HG02981 (cell line): ENCODE results near the gene PCDHB5.
"Not testable (repeated sequence)": the region's sequence is repeated elsewhere in the genome, so short reads cannot be mapped to it uniquely, and the experiment has no call there.

Experiments used
- ATAC-seq: cut with Tn5 transposase; IDR thresholded peaks from one replicate; pipeline ENCODE4 v1.9.1; 2021; ENCODE audit warnings: mild to moderate bottlenecking, moderate library complexity; ENCODE audit not compliant: unreplicated experiment

The PCDHB5 gene

GRCh38 chr5:141135030-141135717 lies at the start of gene PCDHB5:
PCDHB5 (plus strand) TSS chr5:141135206; CDS start chr5:141135435, 229 bp downstream.
- ATAC-seq, result no peak

GRCh38 chr5:141094481-141095262 lies 40.3 kb upstream of the PCDHB5 start, which contains the start of gene PCDHB2:
PCDHB2 (plus strand) TSS chr5:141094615; CDS start chr5:141094791, 176 bp downstream.
- ATAC-seq, result no peak

GRCh38 chr5:141095263-141095641 lies 39.8 kb upstream of the PCDHB5 start:
- no peak for ATAC-seq

- ATAC-seq, result not testable (repeated sequence)
Observed at GRCh38 chr5:141096181-141096580, 38.8 kb upstream of the PCDHB5 start.

GRCh38 chr5:141096586-141096985 lies 38.4 kb upstream of the PCDHB5 start:
- ATAC-seq, result not testable (repeated sequence)

GRCh38 chr5:141100243-141100805 lies 34.7 kb upstream of the PCDHB5 start, which contains the start of gene PCDHB3:
PCDHB3 (plus strand) TSS chr5:141100473; CDS start chr5:141100650, 177 bp downstream.
- ATAC-seq, result no peak

GRCh38 chr5:141101059-141101458 lies 33.9 kb upstream of the PCDHB5 start:
- ATAC-seq, result no peak

GRCh38 chr5:141102070-141102469 lies 32.9 kb upstream of the PCDHB5 start:
- ATAC-seq, result not testable (repeated sequence)

GRCh38 chr5:141102471-141102870 lies 32.5 kb upstream of the PCDHB5 start:
- ATAC-seq, result not testable (repeated sequence)

GRCh38 chr5:141105350-141105749 lies 29.7 kb upstream of the PCDHB5 start:
- ATAC-seq, result no peak

- ATAC-seq, result no peak
Observed at GRCh38 chr5:141119250-141119649, 15.8 kb upstream of the PCDHB5 start.

GRCh38 chr5:141121563-141121962 lies 13.4 kb upstream of the PCDHB5 start, which contains the start of gene PCDHB4:
PCDHB4 (plus strand) TSS chr5:141121818; CDS start chr5:141121999, 181 bp downstream.
- ATAC-seq, result no peak

- no peak for ATAC-seq
Observed at GRCh38 chr5:141121985-141122384, 13.0 kb upstream of the PCDHB5 start.

GRCh38 chr5:141123396-141124135 lies 11.4 kb upstream of the PCDHB5 start:
- not testable (repeated sequence) for ATAC-seq

GRCh38 chr5:141127305-141127704 lies 7.7 kb upstream of the PCDHB5 start:
- no peak for ATAC-seq

- ATAC-seq, result no peak
Observed at GRCh38 chr5:141135718-141136266, 786 bp downstream of the PCDHB5 start.

- not testable (repeated sequence) for ATAC-seq
Observed at GRCh38 chr5:141137346-141137745, 2.3 kb downstream of the PCDHB5 start.

- ATAC-seq, result no peak
Observed at GRCh38 chr5:141149812-141150211, 14.8 kb downstream of the PCDHB5 start, which contains the start of gene PCDHB6. PCDHB6 (plus strand) TSS chr5:141150057; CDS start chr5:141150258, 201 bp downstream.

GRCh38 chr5:141150224-141150992 lies 15.4 kb downstream of the PCDHB5 start:
- ATAC-seq, result no peak

- ATAC-seq, result no peak
Observed at GRCh38 chr5:141150993-141151325, 16.0 kb downstream of the PCDHB5 start.
